Measurements from ENCODE around the gene PRSS8. TPM values are rescaled to one million over a fixed set of nuclear protein-coding genes. Genes with fewer than 3 reads are reported as not detected.
"Not testable (repeated sequence)": the region's sequence is repeated elsewhere in the genome, so short reads cannot be mapped to it uniquely, and the experiment has no call there.

The PRSS8 gene
- total RNA-seq, 5 donors from 2014 or later (not counting 1 experiment from before 2014, with no cell fraction given) = 0.43 to 1.1 (median 0.55) TPM; not detected in 2

DNA sequence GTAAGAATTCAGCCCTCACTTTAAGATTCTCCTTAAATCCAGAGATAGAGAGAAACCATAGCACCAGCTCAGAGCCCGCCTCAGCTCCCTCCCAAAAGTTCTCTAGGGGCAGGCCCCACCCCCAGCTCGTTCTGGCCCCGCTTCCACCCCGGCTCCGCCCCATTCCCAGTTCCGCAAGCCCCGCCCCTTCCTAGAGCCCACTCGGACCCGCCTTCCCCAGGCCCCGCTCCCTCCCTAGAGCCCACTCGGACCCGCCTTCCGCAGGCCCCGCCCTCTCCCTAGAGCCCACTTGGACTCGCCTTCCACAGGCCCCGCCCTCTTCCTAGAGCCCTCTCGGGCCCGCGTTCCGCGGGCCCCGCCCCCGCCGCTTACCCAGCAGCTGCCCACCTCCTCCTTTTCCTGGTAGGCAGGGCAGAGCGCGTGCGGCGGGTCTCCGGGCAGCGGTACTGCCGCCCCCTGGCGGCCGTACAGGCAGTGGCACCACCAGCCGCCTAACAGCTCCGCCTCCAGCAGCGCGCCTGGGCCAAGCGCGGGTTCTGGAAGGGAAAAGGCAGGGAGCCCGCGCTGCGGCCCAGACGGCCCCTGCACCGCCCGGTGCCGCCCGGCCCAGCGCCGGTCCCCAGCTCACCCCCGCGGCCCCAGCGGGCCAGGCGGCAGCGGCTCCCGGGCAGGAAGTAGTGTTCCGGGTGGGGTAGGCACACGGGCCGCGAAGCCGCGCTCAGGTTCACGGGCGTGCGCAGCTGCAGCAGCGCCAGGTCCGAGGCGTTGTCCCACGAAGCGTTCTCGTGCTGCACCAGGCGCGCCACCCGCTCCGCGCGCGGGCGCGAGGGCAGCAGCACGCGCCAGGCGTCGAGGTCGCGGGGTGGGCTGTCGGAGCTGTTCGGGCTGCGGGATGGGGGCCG lies 6.8 kb upstream of the PRSS8 start:
- H3K9me3 ChIP-seq = no peaks in the 10 kb centered on the region
- peak overlapping the region; percentile 43 for H3K27ac ChIP-seq (ENCODE audit: low read length)
- DNase-seq (peak; percentile 87 to 98 (median 93)), ATAC-seq (replicated peaks in 1 of 4) (peak; percentile 86 to 95 (median 90))
- CTCF ChIA-PET = interaction anchor here (0.5 to 2.4 kb wide), 27 partner anchors 9 to 727 kb away, joined by 3 to 28 read pairs (median 5); partner anchors contain the start of genes ARMC5 (in 1 of the 2), FUS (in 1 of the 2), HSD3B7 (in 1 of the 2) and KAT8 (in 1 of the 2)
- Mint-ChIP-seq H3K27ac (peak overlapping the region; percentile 89 to 91), H3K9me3 (no peaks in the 10 kb centered on the region), H3K36me3 (no peaks in the 10 kb centered on the region), H3K4me1 (peaks cover 11 to 15% (median 12%) of the 10 kb centered on the region in 3 donors), H3K4me3 (peak overlapping the region; percentile 70 to 76 (median 71)), H3K27me3 (peaks cover 3% of the 10 kb centered on the region in 2 donors)
- POLR2A ChIA-PET = interaction anchor here (0.5 to 1.2 kb wide), 14 partner anchors 11 to 728 kb away, joined by 3 to 15 read pairs (median 4); partner anchors contain the start of genes FUS (in 1 of the 2), KAT8 (in 1 of the 2), SETD1A (in 1 of the 2) and ZNF646 (in 1 of the 2)
- H3K36me3 ChIP-seq (ENCODE audit: control insufficient read depth in 2 of 2, extremely low read depth in 1 of 2, insufficient read depth in 1 of 2, low read length in 1 of 2) = no peaks in the 10 kb centered on the region
- H3K27me3 ChIP-seq (replicated peaks in 1 of 2; ENCODE audit: control insufficient read depth in 2 of 2, extremely low read depth in 1 of 2, insufficient read depth in 2 of 2, low read length in 1 of 2) = peaks cover 0 to 7% of the 10 kb centered on the region in 2 experiments
- peak overlapping the region; percentile 29 to 34 for H3K4me3 ChIP-seq (ENCODE audit: control insufficient read depth in 1 of 2, extremely low read depth in 1 of 2, low read length in 1 of 2)
- WGBS (ENCODE audit: insufficient coverage) = 4% methylated on average over 89 of the region's 89 CpGs
- H3K4me1 ChIP-seq (ENCODE audit: control insufficient read depth in 1 of 2, extremely low read depth in 1 of 2, insufficient read depth in 2 of 2, low read length in 2 of 2) = peaks cover 2 to 22% of the 10 kb centered on the region in 2 experiments

DNA sequence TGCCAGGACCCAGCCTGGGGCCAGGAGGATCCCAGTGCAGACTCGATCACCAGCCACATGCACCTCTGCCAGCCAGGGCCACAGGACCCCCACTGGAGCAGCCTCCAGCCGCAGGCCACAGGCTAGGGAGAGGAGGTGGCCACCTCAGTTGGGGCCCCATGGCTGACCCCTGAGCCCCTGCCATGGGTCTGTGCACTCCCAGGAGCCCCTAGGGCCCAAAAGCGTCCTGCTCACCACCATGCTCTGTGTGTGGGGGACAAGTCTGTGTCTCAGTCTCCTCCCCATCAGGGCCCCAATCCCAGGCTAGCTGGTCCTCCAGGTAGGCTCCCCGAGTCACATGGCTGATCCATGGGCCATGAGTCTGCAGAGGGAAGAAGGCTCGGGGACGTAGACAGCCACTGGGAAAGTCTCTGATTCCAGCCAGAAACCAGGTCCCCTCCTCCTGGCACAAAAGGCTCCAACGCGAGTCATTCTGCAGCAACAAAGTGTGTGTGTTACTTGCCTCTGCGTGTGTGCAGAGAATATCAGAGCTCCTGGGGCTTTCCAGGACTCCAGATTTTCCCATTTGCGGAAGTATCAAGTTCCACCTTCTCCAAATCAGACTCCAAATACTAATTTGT lies 6.1 kb upstream of the PRSS8 start:
- DNase-seq = peak in 1 of 35 experiments; percentile 4
- peaks cover 11 to 15% (median 12%) of the 10 kb centered on the region in 3 donors for H3K4me1 Mint-ChIP-seq
- Histone ChIP-seq H3K4me3 (ENCODE audit: control insufficient read depth in 1 of 2, extremely low read depth in 1 of 2, low read length in 1 of 2) (peak overlapping the region; percentile 19 to 34), H3K36me3 (ENCODE audit: control insufficient read depth in 2 of 2, extremely low read depth in 1 of 2, insufficient read depth in 1 of 2, low read length in 1 of 2) (no peaks in the 10 kb centered on the region), H3K4me1 (ENCODE audit: control insufficient read depth in 1 of 2, extremely low read depth in 1 of 2, insufficient read depth in 2 of 2, low read length in 2 of 2) (peaks cover 2 to 22% of the 10 kb centered on the region in 2 experiments), H3K9me3 (no peaks in the 10 kb centered on the region), H3K27me3 (replicated peaks in 1 of 2; ENCODE audit: control insufficient read depth in 2 of 2, extremely low read depth in 1 of 2, insufficient read depth in 2 of 2, low read length in 1 of 2) (peaks cover 0 to 4% of the 10 kb centered on the region in 2 experiments), H3K27ac (ENCODE audit: low read length) (peak overlapping the region; percentile 43)
- peak overlapping the region; percentile 70 to 76 (median 71) for H3K4me3 Mint-ChIP-seq
- ATAC-seq (replicated peaks in 1 of 4) = peak in 1 of 4 experiments; percentile 2
- no peaks in the 10 kb centered on the region for H3K9me3 Mint-ChIP-seq
- no peaks in the 10 kb centered on the region for H3K36me3 Mint-ChIP-seq
- CTCF ChIA-PET = interaction anchor here (0.6 to 2.4 kb wide), 22 partner anchors 9 to 727 kb away, joined by 3 to 28 read pairs (median 5); partner anchors contain the start of genes ARMC5 (in 1 of the 2), FUS (in 1 of the 2), HSD3B7 (in 1 of the 2) and KAT8 (in 1 of the 2)
- peaks cover 0 to 3% of the 10 kb centered on the region in 2 donors for H3K27me3 Mint-ChIP-seq
- WGBS (ENCODE audit: insufficient coverage) = 56% methylated on average over 6 of the region's 10 CpGs
- H3K27ac Mint-ChIP-seq = peak overlapping the region; percentile 89 to 91
- POLR2A ChIA-PET = interaction anchor here (0.5 to 1.2 kb wide), 10 partner anchors 12 to 729 kb away, joined by 3 to 15 read pairs (median 4); partner anchors contain the start of genes FUS (in 1 of the 2), KAT8 (in 1 of the 2) and SETD1A (in 1 of the 2)

DNA sequence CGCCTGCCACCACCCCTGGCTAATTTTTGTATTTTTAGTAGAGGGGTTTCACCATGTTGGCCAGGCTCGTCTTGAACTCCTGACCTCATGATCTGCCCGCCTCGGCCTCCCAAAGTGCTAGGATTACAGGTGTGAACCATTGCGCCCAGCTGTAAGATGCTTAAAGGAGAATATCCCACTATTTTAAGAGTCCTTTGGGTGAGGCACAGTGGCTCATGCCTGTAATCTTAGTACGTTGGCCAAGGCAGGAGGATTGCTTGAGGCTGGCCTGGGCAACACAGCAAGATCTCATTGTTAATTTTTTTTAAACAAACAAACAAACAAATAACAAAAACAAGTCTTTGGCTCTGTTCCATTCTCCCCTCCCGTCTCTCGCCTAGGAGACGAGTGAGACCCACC lies 5.5 kb upstream of the PRSS8 start:
- CTCF ChIA-PET = interaction anchor here in 1 of 2 donors (1.3 kb wide), 1 partner anchor 728 kb away, joined by 7 read pairs; no protein-coding TSS in a partner anchor
- H3K27me3 Mint-ChIP-seq; H3K27ac ChIP-seq (ENCODE audit: low read length); DNase-seq; H3K9me3 ChIP-seq; ATAC-seq (replicated peaks in 1 of 4); H3K9me3 Mint-ChIP-seq; POLR2A ChIA-PET; H3K4me3 Mint-ChIP-seq; H3K36me3 Mint-ChIP-seq; H3K27me3 ChIP-seq (replicated peaks in 1 of 2; ENCODE audit: control insufficient read depth in 2 of 2, extremely low read depth in 1 of 2, insufficient read depth in 2 of 2, low read length in 1 of 2); H3K36me3 ChIP-seq (ENCODE audit: control insufficient read depth in 2 of 2, extremely low read depth in 1 of 2, insufficient read depth in 1 of 2, low read length in 1 of 2); H3K4me3 ChIP-seq (ENCODE audit: control insufficient read depth in 1 of 2, extremely low read depth in 1 of 2, low read length in 1 of 2): not testable (repeated sequence)
- 91% methylated on average over 6 of the region's 9 CpGs for WGBS (ENCODE audit: insufficient coverage)
- H3K4me1 Mint-ChIP-seq = peaks cover 11 to 15% (median 12%) of the 10 kb centered on the region in 3 donors
- peak overlapping the region in 1 of 2 donors; percentile 58 for H3K27ac Mint-ChIP-seq
- H3K4me1 ChIP-seq (ENCODE audit: control insufficient read depth in 1 of 2, extremely low read depth in 1 of 2, insufficient read depth in 2 of 2, low read length in 2 of 2) = peaks cover 2 to 22% of the 10 kb centered on the region in 2 experiments

DNA sequence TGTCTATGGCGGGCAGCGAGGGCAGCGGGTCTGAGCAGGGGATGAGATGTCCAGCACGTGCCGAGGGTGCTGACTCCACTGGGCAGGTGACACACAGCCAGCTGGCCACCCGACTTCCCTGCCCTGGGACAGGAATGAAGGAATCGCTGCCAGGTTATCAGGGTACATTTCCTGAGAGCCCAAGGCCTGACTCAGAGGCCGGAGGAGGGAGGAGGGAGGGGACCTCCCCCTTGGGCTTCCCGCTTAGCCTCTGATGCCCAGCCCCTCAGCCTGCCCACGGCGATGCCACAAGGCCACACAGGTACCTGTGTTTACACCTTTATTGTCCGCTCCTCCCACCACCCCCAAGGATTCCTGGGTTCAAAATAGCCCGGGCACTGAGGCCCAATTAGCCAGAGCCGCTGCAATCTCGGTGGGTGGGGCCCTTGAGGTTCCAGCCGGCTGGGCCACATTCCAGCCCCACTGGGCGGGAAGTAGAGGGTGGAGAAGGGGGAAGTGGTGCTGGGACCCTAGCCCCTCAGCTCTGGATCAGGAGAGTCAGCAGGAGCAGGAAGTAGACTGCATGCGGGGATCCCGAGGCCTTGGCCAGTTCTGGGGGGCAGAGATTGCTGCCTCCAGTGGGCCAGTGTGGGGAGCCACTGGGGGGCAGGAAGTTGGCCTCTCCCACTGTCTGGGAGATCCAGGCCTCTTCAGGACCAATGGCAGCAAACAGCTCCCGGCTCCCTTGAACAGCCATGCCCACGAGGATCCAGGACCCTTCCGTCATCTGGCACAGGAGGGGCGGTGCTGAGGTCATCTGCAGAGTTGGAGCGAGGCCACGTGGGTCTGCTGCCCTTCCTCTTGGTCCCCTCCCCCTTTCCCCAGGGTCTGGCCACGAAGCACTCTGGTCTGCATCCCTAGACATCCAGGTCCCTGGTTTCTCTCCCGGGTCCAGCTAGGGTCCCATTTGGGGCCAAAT lies 3.4 kb upstream of the PRSS8 start:
- H3K27me3 Mint-ChIP-seq = no peaks in the 10 kb centered on the region
- H3K4me3 Mint-ChIP-seq = no peak overlapping the region
- ATAC-seq (replicated peaks in 1 of 4) = no peak
- 87% methylated on average over 24 of the region's 27 CpGs for WGBS (ENCODE audit: insufficient coverage)
- no peak for DNase-seq
- Histone ChIP-seq H3K9me3 (no peaks in the 10 kb centered on the region), H3K4me1 (ENCODE audit: control insufficient read depth in 1 of 2, extremely low read depth in 1 of 2, insufficient read depth in 2 of 2, low read length in 2 of 2) (peaks cover 2 to 22% of the 10 kb centered on the region in 2 experiments), H3K4me3 (ENCODE audit: control insufficient read depth in 1 of 2, extremely low read depth in 1 of 2, low read length in 1 of 2) (no peak overlapping the region), H3K27ac (ENCODE audit: low read length) (no peak overlapping the region), H3K36me3 (ENCODE audit: control insufficient read depth in 2 of 2, extremely low read depth in 1 of 2, insufficient read depth in 1 of 2, low read length in 1 of 2) (no peaks in the 10 kb centered on the region), H3K27me3 (replicated peaks in 1 of 2; ENCODE audit: control insufficient read depth in 2 of 2, extremely low read depth in 1 of 2, insufficient read depth in 2 of 2, low read length in 1 of 2) (no peaks in the 10 kb centered on the region)
- peaks cover 9 to 11% (median 10%) of the 10 kb centered on the region in 3 donors for H3K4me1 Mint-ChIP-seq
- H3K9me3 Mint-ChIP-seq = no peaks in the 10 kb centered on the region
- H3K27ac Mint-ChIP-seq = no peak overlapping the region
- POLR2A ChIA-PET = no interaction called here
- CTCF ChIA-PET = interaction anchor here in 1 of 2 donors (0.5 to 0.7 kb wide), 3 partner anchors 21 to 176 kb away, joined by 3 to 4 read pairs (median 4); partner anchors contain the start of gene KAT8
- H3K36me3 Mint-ChIP-seq = no peaks in the 10 kb centered on the region

DNA sequence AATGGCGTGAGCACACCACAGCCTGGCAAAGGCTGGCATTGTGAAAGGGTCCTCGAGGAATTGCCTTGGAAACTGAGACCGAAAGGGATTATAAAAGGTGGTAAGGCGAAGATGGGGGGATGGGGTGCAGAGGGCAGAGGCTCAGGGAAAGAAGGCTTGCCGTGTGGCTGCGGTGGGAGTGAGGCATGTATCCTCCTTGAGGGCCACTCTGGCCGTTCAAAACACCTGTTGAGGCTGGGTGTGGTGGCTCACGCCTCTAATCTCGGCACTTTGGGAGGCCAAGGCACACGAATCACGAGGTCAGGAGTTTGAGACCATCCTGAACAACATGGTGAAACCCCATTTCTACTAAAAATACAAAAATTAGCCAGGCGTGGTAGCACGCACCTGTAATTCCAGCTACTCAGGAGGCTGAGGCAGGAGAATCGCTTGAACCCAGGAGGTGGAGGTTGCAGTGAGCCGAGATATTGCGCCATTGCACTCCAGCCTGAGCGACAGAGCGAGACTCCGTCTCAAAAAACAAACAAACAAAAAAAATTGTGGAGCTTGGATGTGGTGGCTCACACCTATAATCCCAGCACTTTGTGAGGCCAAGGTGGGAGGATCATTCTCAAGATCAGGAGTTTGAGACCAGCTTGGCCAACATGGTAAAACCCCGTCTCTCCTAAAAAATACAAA lies 1.4 kb upstream of the PRSS8 start:
- H3K27ac Mint-ChIP-seq; H3K27me3 ChIP-seq (replicated peaks in 1 of 2; ENCODE audit: control insufficient read depth in 2 of 2, extremely low read depth in 1 of 2, insufficient read depth in 2 of 2, low read length in 1 of 2); H3K4me1 Mint-ChIP-seq; H3K36me3 Mint-ChIP-seq; POLR2A ChIA-PET; H3K9me3 ChIP-seq; H3K4me1 ChIP-seq (ENCODE audit: control insufficient read depth in 1 of 2, extremely low read depth in 1 of 2, insufficient read depth in 2 of 2, low read length in 2 of 2); H3K27me3 Mint-ChIP-seq; H3K27ac ChIP-seq (ENCODE audit: low read length); H3K4me3 ChIP-seq (ENCODE audit: control insufficient read depth in 1 of 2, extremely low read depth in 1 of 2, low read length in 1 of 2); H3K4me3 Mint-ChIP-seq; DNase-seq; H3K36me3 ChIP-seq (ENCODE audit: control insufficient read depth in 2 of 2, extremely low read depth in 1 of 2, insufficient read depth in 1 of 2, low read length in 1 of 2); ATAC-seq (replicated peaks in 1 of 4); H3K9me3 Mint-ChIP-seq: not testable (repeated sequence)
- 83% methylated on average over 13 of the region's 20 CpGs for WGBS (ENCODE audit: insufficient coverage)
- CTCF ChIA-PET = interaction anchor here in 1 of 2 donors (0.6 kb wide), 1 partner anchor 13 kb away, joined by 3 read pairs; no protein-coding TSS in a partner anchor
